ENCODE data around the gene LONRF3. TPM values are rescaled to one million over a fixed set of nuclear protein-coding genes. Genes with fewer than 3 reads are reported as not detected.

Gene LONRF3
- total RNA-seq, 2 donors from 2014 or later = 2.5 to 3.8 TPM

DNA sequence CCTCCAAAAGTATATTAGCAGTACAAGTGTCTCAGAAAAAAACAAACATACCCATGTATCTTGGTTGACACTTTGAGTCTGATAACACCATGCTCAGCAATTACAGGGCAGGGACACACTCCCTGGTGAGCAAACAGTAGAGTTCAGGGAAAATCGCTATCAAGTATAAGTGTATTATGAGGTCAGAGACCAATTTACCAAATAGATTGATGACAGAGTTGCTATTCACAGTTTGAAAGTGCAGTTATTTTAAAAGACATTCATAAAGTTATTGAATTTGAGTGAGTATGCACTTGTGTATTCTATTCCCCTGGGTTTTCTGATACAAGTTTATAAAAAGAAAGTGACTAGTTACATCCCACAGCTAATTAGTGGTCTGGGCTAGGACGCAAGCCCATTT lies 10.2 kb upstream of the LONRF3 start:
- H3K36me3 ChIP-seq (ENCODE audit: control insufficient read depth, insufficient read depth, low read length) = no peaks in the 10 kb centered on the region
- peaks cover 91% of the 10 kb centered on the region for H3K27me3 Mint-ChIP-seq (ENCODE audit: insufficient read depth)

DNA sequence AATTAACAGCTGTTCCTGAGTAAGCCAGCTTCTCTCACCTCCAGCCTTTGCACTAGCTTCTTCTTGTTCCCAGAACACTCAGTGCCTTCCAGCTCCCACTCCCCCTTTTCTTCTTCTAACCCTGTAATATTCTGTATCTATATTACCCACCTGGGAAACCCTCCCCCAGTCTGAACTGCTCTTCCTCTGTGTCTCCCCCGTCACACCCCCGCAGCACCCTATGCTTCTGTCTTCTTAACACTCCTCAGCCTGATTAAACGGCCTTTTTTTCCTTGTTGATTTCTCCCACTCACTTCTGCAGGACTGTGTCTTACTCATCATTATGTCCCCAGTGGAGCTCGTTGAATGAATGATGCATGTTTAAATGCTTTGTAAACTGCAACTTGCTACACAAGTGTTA lies 9.0 kb upstream of the LONRF3 start:
- Histone ChIP-seq H3K27ac (ENCODE audit: low read depth, low read length) (no peak overlapping the region), H3K36me3 (ENCODE audit: control insufficient read depth, insufficient read depth, low read length) (no peaks in the 10 kb centered on the region), H3K4me1 (ENCODE audit: control insufficient read depth, insufficient read depth, low read length) (no peaks in the 10 kb centered on the region), H3K9ac (ENCODE audit: extremely low read depth, low read length, poor library complexity, severe bottlenecking) (no peak overlapping the region), H3K4me3 (ENCODE audit: low read length) (no peak overlapping the region), H3K9me3 (ENCODE audit: control insufficient read depth, low read length) (no peaks in the 10 kb centered on the region), H3K27me3 (ENCODE audit: control insufficient read depth, insufficient read depth, low read length, poor library complexity, severe bottlenecking) (peaks cover 4% of the 10 kb centered on the region)
- peaks cover 92% of the 10 kb centered on the region for H3K27me3 Mint-ChIP-seq (ENCODE audit: insufficient read depth)
- H3K9me3 Mint-ChIP-seq = peaks cover 60% of the 10 kb centered on the region
- H3K36me3 Mint-ChIP-seq (ENCODE audit: low read depth) = no peaks in the 10 kb centered on the region
- no peak for TF ChIP-seq CTCF (conservative IDR thresholded peaks at IDR 0.05)
- H3K4me1 Mint-ChIP-seq = no peaks in the 10 kb centered on the region
- WGBS, 2 experiments (ENCODE audit: insufficient coverage in 1 of 2, insufficient read length in 1 of 2) = 85% methylated on average over 4 of the region's 4 CpGs; no CpG with 5 or more reads in 1 of the 2 experiments
- no peak overlapping the region for H3K4me3 Mint-ChIP-seq
- H3K27ac Mint-ChIP-seq = no peak overlapping the region
- DNase-seq = no peak

More for the DNA sequence above, 10.2 kb upstream of the LONRF3 start:
- H3K27ac Mint-ChIP-seq = no peak overlapping the region
- no peak overlapping the region for H3K9ac ChIP-seq (ENCODE audit: extremely low read depth, low read length, poor library complexity, severe bottlenecking)
- peaks cover 4% of the 10 kb centered on the region for H3K27me3 ChIP-seq (ENCODE audit: control insufficient read depth, insufficient read depth, low read length, poor library complexity, severe bottlenecking)
- no peak overlapping the region for H3K4me3 ChIP-seq (ENCODE audit: low read length)
- DNase-seq = no peak
- no peaks in the 10 kb centered on the region for H3K4me1 ChIP-seq (ENCODE audit: control insufficient read depth, insufficient read depth, low read length)
- H3K9me3 Mint-ChIP-seq = peaks cover 61% of the 10 kb centered on the region
- no peaks in the 10 kb centered on the region for H3K4me1 Mint-ChIP-seq
- WGBS, 2 experiments (ENCODE audit: insufficient coverage in 1 of 2, insufficient read length in 1 of 2) = 85 to 93% methylated on average over 2 of the region's 2 CpGs
- no peak for TF ChIP-seq CTCF (conservative IDR thresholded peaks at IDR 0.05)
- no peak overlapping the region for H3K27ac ChIP-seq (ENCODE audit: low read depth, low read length)
- no peaks in the 10 kb centered on the region for H3K36me3 Mint-ChIP-seq (ENCODE audit: low read depth)
- H3K4me3 Mint-ChIP-seq = no peak overlapping the region
- no peaks in the 10 kb centered on the region for H3K9me3 ChIP-seq (ENCODE audit: control insufficient read depth, low read length)

DNA sequence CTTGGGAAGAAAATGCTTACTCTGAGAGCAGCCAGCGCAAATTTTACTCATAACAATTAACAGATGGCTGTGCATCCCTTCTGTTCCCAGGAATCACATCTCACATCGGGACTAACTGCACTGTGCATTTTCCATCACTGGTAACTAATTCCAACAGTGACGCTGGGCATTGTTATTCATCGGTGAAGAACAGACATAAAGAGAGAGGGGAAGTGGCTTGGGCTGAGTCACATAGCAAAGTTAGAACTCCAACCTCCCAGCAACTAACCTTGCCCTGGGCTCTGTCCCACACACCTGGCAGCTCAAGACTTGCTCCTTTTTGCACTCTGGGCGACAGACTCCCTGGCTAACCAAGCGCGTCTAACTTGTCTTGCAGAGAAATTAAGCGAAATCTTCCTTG lies 6.4 kb upstream of the LONRF3 start:
- peaks cover 88% of the 10 kb centered on the region for H3K27me3 Mint-ChIP-seq (ENCODE audit: insufficient read depth)
- H3K36me3 ChIP-seq (ENCODE audit: control insufficient read depth, insufficient read depth, low read length) = no peaks in the 10 kb centered on the region

More for the DNA sequence above, 6.4 kb upstream of the LONRF3 start:
- H3K4me1 ChIP-seq (ENCODE audit: control insufficient read depth, insufficient read depth, low read length) = no peaks in the 10 kb centered on the region
- WGBS, 2 experiments (ENCODE audit: insufficient coverage in 1 of 2, insufficient read length in 1 of 2) = 43 to 70% methylated on average over 1 to 8 of the region's 8 CpGs
- H3K4me3 ChIP-seq (ENCODE audit: low read length) = no peak overlapping the region
- H3K9ac ChIP-seq (ENCODE audit: extremely low read depth, low read length, poor library complexity, severe bottlenecking) = no peak overlapping the region
- Mint-ChIP-seq H3K4me3 (no peak overlapping the region), H3K4me1 (no peaks in the 10 kb centered on the region), H3K36me3 (ENCODE audit: low read depth) (no peaks in the 10 kb centered on the region), H3K27ac (no peak overlapping the region), H3K9me3 (peaks cover 53% of the 10 kb centered on the region)
- TF ChIP-seq CTCF (conservative IDR thresholded peaks at IDR 0.05) = no peak
- no peaks in the 10 kb centered on the region for H3K9me3 ChIP-seq (ENCODE audit: control insufficient read depth, low read length)
- DNase-seq = no peak
- H3K27me3 ChIP-seq (ENCODE audit: control insufficient read depth, insufficient read depth, low read length, poor library complexity, severe bottlenecking) = peaks cover 16% of the 10 kb centered on the region
- no peak overlapping the region for H3K27ac ChIP-seq (ENCODE audit: low read depth, low read length)

Measured in endodermal cell (in vitro differentiated cells).